Measurements from ENCODE around the gene TRMU.
"Not testable (repeated sequence)": the region's sequence is repeated elsewhere in the genome, so short reads cannot be mapped to it uniquely, and the experiment has no call there.

GRCh38 chr22:46312848-46313247 lies 22.7 kb upstream of the TRMU start:
- TF ChIP-seq, protein P1, sequence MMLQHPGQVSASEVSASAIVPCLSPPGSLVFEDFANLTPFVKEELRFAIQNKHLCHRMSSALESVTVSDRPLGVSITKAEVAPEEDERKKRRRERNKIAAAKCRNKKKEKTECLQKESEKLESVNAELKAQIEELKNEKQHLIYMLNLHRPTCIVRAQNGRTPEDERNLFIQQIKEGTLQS (IDR thresholded peaks at IDR 0.05), result not testable (repeated sequence)
- not testable (repeated sequence) for TF ChIP-seq EGR1 (IDR thresholded peaks at IDR 0.05; ENCODE audit: low read depth in 2 of 2); YY1 (IDR thresholded peaks at IDR 0.05); SP1 (IDR thresholded peaks at IDR 0.05); RXRA (IDR thresholded peaks at IDR 0.05); FOXA1 (IDR thresholded peaks at IDR 0.05); JUND (IDR thresholded peaks at IDR 0.05)
- TF ChIP-seq, protein P2, sequence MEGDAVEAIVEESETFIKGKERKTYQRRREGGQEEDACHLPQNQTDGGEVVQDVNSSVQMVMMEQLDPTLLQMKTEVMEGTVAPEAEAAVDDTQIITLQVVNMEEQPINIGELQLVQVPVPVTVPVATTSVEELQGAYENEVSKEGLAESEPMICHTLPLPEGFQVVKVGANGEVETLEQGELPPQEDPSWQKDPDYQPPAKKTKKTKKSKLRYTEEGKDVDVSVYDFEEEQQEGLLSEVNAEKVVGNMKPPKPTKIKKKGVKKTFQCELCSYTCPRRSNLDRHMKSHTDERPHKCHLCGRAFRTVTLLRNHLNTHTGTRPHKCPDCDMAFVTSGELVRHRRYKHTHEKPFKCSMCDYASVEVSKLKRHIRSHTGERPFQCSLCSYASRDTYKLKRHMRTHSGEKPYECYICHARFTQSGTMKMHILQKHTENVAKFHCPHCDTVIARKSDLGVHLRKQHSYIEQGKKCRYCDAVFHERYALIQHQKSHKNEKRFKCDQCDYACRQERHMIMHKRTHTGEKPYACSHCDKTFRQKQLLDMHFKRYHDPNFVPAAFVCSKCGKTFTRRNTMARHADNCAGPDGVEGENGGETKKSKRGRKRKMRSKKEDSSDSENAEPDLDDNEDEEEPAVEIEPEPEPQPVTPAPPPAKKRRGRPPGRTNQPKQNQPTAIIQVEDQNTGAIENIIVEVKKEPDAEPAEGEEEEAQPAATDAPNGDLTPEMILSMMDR (IDR thresholded peaks at IDR 0.05; ENCODE audit: low read depth, low read length, missing input control), result not testable (repeated sequence)

Measured in liver (tissue), 3 donors.